Keratinocyte (primary cell): ENCODE data around the gene RNF14. TPM values are rescaled to one million over a fixed set of nuclear protein-coding genes. Genes with fewer than 3 reads are reported as not detected.

Experiments
- DNase-seq: peaks from one replicate; pipeline ENCODE4 v3.0.0-alpha.2; 2011; ENCODE audit warnings: low read depth, missing footprints, low spot score
- FAIRE-seq: peaks from 2 replicates; lab custom pipeline; 2011; peaks lifted over from hg19 to GRCh38; lab: Jason Lieb, UNC
- H2AFZ ChIP-seq: 2 replicates; pipeline ENCODE4 v1.6.0; 2012; ENCODE audit warnings: low read length, control low read depth, inconsistent platforms; ENCODE audit not compliant: control insufficient read depth
- H3K27ac ChIP-seq: 2 replicates; pipeline ENCODE4 v1.5.1; 2011; ENCODE audit warnings: low read length; ENCODE audit not compliant: control insufficient read depth, insufficient read depth
- H3K27me3 ChIP-seq: 3 replicates; pipeline ENCODE4 v1.6.0; 2011; ENCODE audit warnings: low read length; ENCODE audit not compliant: control insufficient read depth, insufficient read depth; ENCODE audit errors: extremely low read depth
- H3K36me3 ChIP-seq, 2 experiments: 2 replicates in 1 of 2; 3 replicates in 1 of 2; pipeline ENCODE4 v1.5.1; 2011; ENCODE audit warnings: low read length in 2 of 2, mild to moderate bottlenecking in 1 of 2; ENCODE audit not compliant: control insufficient read depth in 2 of 2, insufficient read depth in 2 of 2; ENCODE audit errors: extremely low read depth in 1 of 2
- H3K4me1 ChIP-seq: 3 replicates; pipeline ENCODE4 v1.5.1; 2011; ENCODE audit warnings: low read length; ENCODE audit not compliant: control insufficient read depth, insufficient read depth; ENCODE audit errors: extremely low read depth
- H3K4me2 ChIP-seq: 3 replicates; pipeline ENCODE4 v1.6.0; 2011; ENCODE audit warnings: low read depth, low read length; ENCODE audit not compliant: control insufficient read depth, insufficient read depth; ENCODE audit errors: extremely low read depth
- H3K4me3 ChIP-seq, 3 experiments: fragments of 200-600 bp in 1 of 3; sonication (generic) in 1 of 3; 2 replicates in 2 of 3; 3 replicates in 1 of 3; pipeline ENCODE4 v1.5.1; 2011 to 2016; ENCODE audit warnings: low read length in 3 of 3, mild to moderate bottlenecking in 3 of 3, control low read depth in 2 of 3, inconsistent platforms in 1 of 3, low read depth in 1 of 3, mixed read lengths in 1 of 3, mixed run types in 1 of 3, moderate library complexity in 1 of 3; ENCODE audit not compliant: control insufficient read depth in 2 of 3, insufficient read depth in 2 of 3; ENCODE audit errors: extremely low read depth in 1 of 3
- H3K79me2 ChIP-seq: 2 replicates; pipeline ENCODE4 v1.6.0; 2012; ENCODE audit warnings: low read length; ENCODE audit not compliant: control insufficient read depth, insufficient read depth
- H3K9ac ChIP-seq: 3 replicates; pipeline ENCODE4 v1.6.0; 2011; ENCODE audit warnings: low read length; ENCODE audit not compliant: control insufficient read depth, insufficient read depth; ENCODE audit errors: extremely low read depth
- H3K9me1 ChIP-seq: 3 replicates; pipeline ENCODE4 v1.6.0; 2011; ENCODE audit warnings: low read length; ENCODE audit not compliant: control insufficient read depth, insufficient read depth; ENCODE audit errors: extremely low read depth
- H3K9me3 ChIP-seq: 2 replicates; pipeline ENCODE4 v1.5.1; 2012; ENCODE audit warnings: low read depth, low read length; ENCODE audit not compliant: control insufficient read depth
- H4K20me1 ChIP-seq: 3 replicates; pipeline ENCODE4 v1.6.0; 2011; ENCODE audit warnings: low read length; ENCODE audit not compliant: control insufficient read depth, insufficient read depth; ENCODE audit errors: extremely low read depth
- CTCF ChIP-seq, 3 experiments: IDR thresholded peaks in 1 of 3; conservative IDR thresholded peaks in 1 of 3; optimal IDR thresholded peaks in 1 of 3; 2 replicates in 2 of 3; 3 replicates in 1 of 3; pipeline versions ENCODE3 to v1.5.1; 2011; ENCODE audit warnings: low read length in 3 of 3, mild to moderate bottlenecking in 3 of 3, moderate library complexity in 2 of 3, control low read depth in 1 of 3, inconsistent platforms in 1 of 3; ENCODE audit not compliant: insufficient read depth in 2 of 3; ENCODE audit errors: extremely low read depth in 1 of 3
- EZH2 ChIP-seq: IDR thresholded peaks from one replicate; pipeline ENCODE4 v1.6.1; 2012; ENCODE audit warnings: inconsistent platforms, mild to moderate bottlenecking, low read length, moderate library complexity
- dilution Hi-C: fragments of 300-500 bp; cut with MboI; formaldehyde crosslinking; loops from one replicate; pipeline ENCODE4 v1.7.0; 2020; ENCODE audit warnings: low sequenced_read_pairs; ENCODE audit not compliant: extremely low pct_ligation_motif_present
- polyA plus RNA-seq, 5 experiments: library from polyadenylated mRNA; depleted of rRNA in 3 of 5; stranded (reverse) in 3 of 5; stranded (forward) in 1 of 5; unstranded in 1 of 5; fragments of >200 nt; gene quantifications; 1 replicate in 1 of 5; 2 replicates in 3 of 5; 3 replicates in 1 of 5; pipeline versions ENCODE4 v1.2.1 to v1.2.3, GENCODE V29; 2011 to 2012; ENCODE audit warnings: missing spikeins in 2 of 5, low read depth in 1 of 5, low replicate concordance in 1 of 5

The RNF14 gene
- polyA plus RNA-seq, 1 donor (not counting 4 experiments of a cell fraction or from before 2014, with no cell fraction given): 65.8 TPM

- Histone ChIP-seq H3K27me3 (no peaks in the 10 kb centered on the region), H3K36me3 (peaks cover 26 to 36% of the 10 kb centered on the region in 2 experiments), H4K20me1 (no peaks in the 10 kb centered on the region), H3K9ac (no peak overlapping the region), H3K4me1 (peaks cover 6% of the 10 kb centered on the region), H2AFZ (no peak overlapping the region), H3K4me3 (no peak overlapping the region), H3K79me2 (peaks cover 11% of the 10 kb centered on the region), H3K27ac (no peak overlapping the region), H3K9me1 (peaks cover 2% of the 10 kb centered on the region), H3K9me3 (no peaks in the 10 kb centered on the region), H3K4me2 (no peak overlapping the region)
- no peak for TF ChIP-seq CTCF (optimal IDR thresholded peaks at IDR 0.05 in 1 of 3, IDR thresholded peaks at IDR 0.05 in 1 of 3, conservative IDR thresholded peaks at IDR 0.05 in 1 of 3; ENCODE audit: extremely low read depth in 1 of 3, insufficient read depth in 2 of 3, low read length in 3 of 3)
- TF ChIP-seq EZH2: no peak
- dilution Hi-C loops: no loop called here
- DNase-seq (no peak), FAIRE-seq (no peak)
Observed at GRCh38 chr5:141928051-141928450, 40.9 kb upstream of the RNF14 start.

GRCh38 chr5:141929398-141930058 lies 39.4 kb upstream of the RNF14 start:
- H3K27ac ChIP-seq: no peak overlapping the region
- FAIRE-seq: no peak
- H3K9ac ChIP-seq: no peak overlapping the region
- peaks cover 37 to 42% of the 10 kb centered on the region in 2 experiments for H3K36me3 ChIP-seq
- no peak overlapping the region for H3K4me3 ChIP-seq
- no peaks in the 10 kb centered on the region for H4K20me1 ChIP-seq
- no peak overlapping the region for H2AFZ ChIP-seq
- peaks cover 4% of the 10 kb centered on the region for H3K9me1 ChIP-seq
- no peak overlapping the region for H3K4me2 ChIP-seq
- DNase-seq: no peak
- H3K79me2 ChIP-seq: peaks cover 5% of the 10 kb centered on the region
- TF ChIP-seq EZH2: no peak
- no peak for TF ChIP-seq CTCF (optimal IDR thresholded peaks at IDR 0.05 in 1 of 3, IDR thresholded peaks at IDR 0.05 in 1 of 3, conservative IDR thresholded peaks at IDR 0.05 in 1 of 3; ENCODE audit: extremely low read depth in 1 of 3, insufficient read depth in 2 of 3, low read length in 3 of 3)
- no peaks in the 10 kb centered on the region for H3K27me3 ChIP-seq
- peaks cover under 1% of the 10 kb centered on the region for H3K4me1 ChIP-seq
- dilution Hi-C loops: no loop called here
- H3K9me3 ChIP-seq: no peaks in the 10 kb centered on the region
